ENCODE data around the gene NCOA7.
"Not testable (repeated sequence)": the region's sequence is repeated elsewhere in the genome, so short reads cannot be mapped to it uniquely, and the experiment has no call there.

NCOA7 gene

GRCh38 chr6:125753937-125754259, 36.9 kb upstream of the NCOA7 start:
- DNase-seq, result no peak

- DNase-seq, result no peak
Observed at GRCh38 chr6:125754566-125754965, 36.2 kb upstream of the NCOA7 start.

- DNase-seq, result no peak
Observed at GRCh38 chr6:125759184-125759902, 31.4 kb upstream of the NCOA7 start.

GRCh38 chr6:125759959-125760457, 30.8 kb upstream of the NCOA7 start:
- no peak for DNase-seq

GRCh38 chr6:125764121-125764671, 26.6 kb upstream of the NCOA7 start:
- DNase-seq, result no peak

- DNase-seq, result no peak
Observed at GRCh38 chr6:125765944-125766343, 24.8 kb upstream of the NCOA7 start.

GRCh38 chr6:125766641-125767040, 24.1 kb upstream of the NCOA7 start:
- no peak for DNase-seq

- DNase-seq, result no peak
Observed at GRCh38 chr6:125769147-125769783, 21.5 kb upstream of the NCOA7 start.

- no peak for DNase-seq
Observed at GRCh38 chr6:125773387-125774341, 17.1 kb upstream of the NCOA7 start.

- DNase-seq, result not testable (repeated sequence)
Observed at GRCh38 chr6:125776107-125776826, 14.5 kb upstream of the NCOA7 start.

GRCh38 chr6:125779924-125780539, 10.7 kb upstream of the NCOA7 start:
- DNase-seq, result peak; percentile 93

GRCh38 chr6:125780540-125781313, 10.0 kb upstream of the NCOA7 start:
- peak; percentile 70 for DNase-seq

- DNase-seq, result peak; percentile 54
Observed at GRCh38 chr6:125781314-125781868, 9.4 kb upstream of the NCOA7 start.

GRCh38 chr6:125784365-125784764, 6.4 kb upstream of the NCOA7 start:
- DNase-seq, result no peak

GRCh38 chr6:125787791-125788190, 3.0 kb upstream of the NCOA7 start:
- no peak for DNase-seq

GRCh38 chr6:125789167-125789566, 1.6 kb upstream of the NCOA7 start:
- DNase-seq, result no peak

GRCh38 chr6:125789576-125790357, 993 bp upstream of the NCOA7 start:
- peak; percentile 80 for DNase-seq

- peak; percentile 37 for DNase-seq
Observed at GRCh38 chr6:125791151-125791819, 525 bp downstream of the NCOA7 start.

- DNase-seq, result no peak
Observed at GRCh38 chr6:125791820-125792165, 1.0 kb downstream of the NCOA7 start.

Measured in NCI-H1105 (cell line).